Activated CD8-positive, alpha-beta memory T cell treated with anti-CD3 and anti-CD28 coated beads, Interleukin-2, amount 50 U/mL, for 24 hours (primary cell): ENCODE measurements around the gene DBNDD1.

Experiments
- DNase-seq: peaks from one replicate; pipeline ENCODE4 v3.0.0-alpha.2; 2020; ENCODE audit errors: extremely low read depth

DBNDD1 gene

GRCh38 chr16:90035902-90036301 is 16.6 kb upstream of the DBNDD1 start:
- no peak for DNase-seq

- no peak for DNase-seq
These were observed 15.2 kb upstream of the DBNDD1 start for GRCh38 chr16:90034504-90034903.

- DNase-seq: no peak
These were observed 14.1 kb upstream of the DBNDD1 start for GRCh38 chr16:90033387-90033786.

GRCh38 chr16:90032674-90033331 is 13.5 kb upstream of the DBNDD1 start:
- no peak for DNase-seq

- DNase-seq: no peak
These were observed 12.8 kb upstream of the DBNDD1 start for GRCh38 chr16:90031931-90032673.

GRCh38 chr16:90031186-90031930 is 12.1 kb upstream of the DBNDD1 start:
- DNase-seq: no peak

- no peak for DNase-seq
These were observed 9.7 kb upstream of the DBNDD1 start for GRCh38 chr16:90028985-90029384.

- DNase-seq: no peak
These were observed 8.4 kb upstream of the DBNDD1 start for GRCh38 chr16:90027611-90028010.

GRCh38 chr16:90026135-90026534 is 6.9 kb upstream of the DBNDD1 start:
- no peak for DNase-seq

GRCh38 chr16:90023078-90023447 is 3.8 kb upstream of the DBNDD1 start:
- DNase-seq: no peak

- DNase-seq: peak; percentile 54
These were observed 3.2 kb upstream of the DBNDD1 start for GRCh38 chr16:90022209-90023077.

GRCh38 chr16:90020838-90021382 is 1.7 kb upstream of the DBNDD1 start:
- DNase-seq: no peak

- DNase-seq: no peak
These were observed 1.1 kb upstream of the DBNDD1 start for GRCh38 chr16:90020260-90020837.

GRCh38 chr16:90019543-90020259 is 445 bp upstream of the DBNDD1 start:
- no peak for DNase-seq

GRCh38 chr16:90018297-90018651 is 982 bp downstream of the DBNDD1 start:
- DNase-seq: no peak

- DNase-seq: no peak
These were observed 2.8 kb downstream of the DBNDD1 start for GRCh38 chr16:90016339-90016950.

- DNase-seq: no peak
These were observed 3.5 kb downstream of the DBNDD1 start for GRCh38 chr16:90015586-90016338.

GRCh38 chr16:90012991-90013745 is 6.1 kb downstream of the DBNDD1 start:
- DNase-seq: no peak
